ENCODE results near the gene GRHPR. TPM values are rescaled to one million over a fixed set of nuclear protein-coding genes. Genes with fewer than 3 reads are reported as not detected.
A peak's percentile ranks its signal among the peaks of the same experiment; 100 is the strongest.

Gene GRHPR
- total and polyA plus RNA-seq, 2 of the 4 experiments (the other 2 are of a cell fraction) = 182 to 191 TPM

GRCh38 chr9:37413311-37413710 lies 9.2 kb upstream of the GRHPR start (continued):
- TF ChIP-seq ELK1 (IDR thresholded peaks at IDR 0.05; ENCODE audit: borderline replicate concordance, low read depth, low read length) (no peak), CEBPB (IDR thresholded peaks at IDR 0.05; ENCODE audit: low read depth, low read length) (no peak), RAD21 (IDR thresholded peaks at IDR 0.05; ENCODE audit: low read length) (no peak)

GRCh38 chr9:37414503-37414943 lies 8.0 kb upstream of the GRHPR start:
- Histone ChIP-seq H4K91ac (ENCODE audit: insufficient read depth, low read depth, low read length) (peak overlapping the region; percentile 77), H2AFZ (replicated peaks; ENCODE audit: low read length, poor library complexity) (peak overlapping the region; percentile 95)
- in situ Hi-C loops (cut with MboI; ENCODE audit: low sequenced_read_pairs) = no loop called here

More at GRCh38 chr9:37414503-37414943, 8.0 kb upstream of the GRHPR start:
- peak overlapping the region; percentile 7; the same call in 1 of the 2 replicates for H2BK20ac ChIP-seq (ENCODE audit: low read depth, low read length)
- no peak overlapping the region for H3K14ac ChIP-seq (replicated peaks; ENCODE audit: low read depth, low read length)
- H3K4me3 ChIP-seq (ENCODE audit: insufficient read depth, low read depth, low read length) = no peak overlapping the region
- ChIA-PET POLR2A (ENCODE audit: unreplicated experiment) (no interaction called here), CTCF (interaction anchor here (0.6 to 1.8 kb wide), 2 partner anchors 10 to 73 kb away, joined by 4 to 5 read pairs; no protein-coding TSS in a partner anchor)
- H3K79me1 ChIP-seq (ENCODE audit: low read depth in 1 of 2, low read length in 2 of 2) = no peaks in the 10 kb centered on the region
- H2BK120ac ChIP-seq (ENCODE audit: low read depth, low read length) = peak overlapping the region; percentile 84
- H3K4ac ChIP-seq (ENCODE audit: low read depth, low read length) = peak overlapping the region; percentile 26
- 0 out of 2 replicates have a peak overlapping the region, but pooled peaks have one; percentile 10 for H3K56ac ChIP-seq (ENCODE audit: extremely low read depth, insufficient read depth, low read length)
- no peak for ATAC-seq (ENCODE audit: low read depth)
- peak overlapping the region; percentile 22; the same call in 2 of the 3 replicates for H2BK15ac ChIP-seq (ENCODE audit: low read depth, low read length)
- no peaks in the 10 kb centered on the region for H3K9me3 ChIP-seq (ENCODE audit: control insufficient read depth, insufficient read depth, low read length)
- WGBS, 2 experiments (ENCODE audit: extremely low coverage in 2 of 2, insufficient read length in 1 of 2) = 93% methylated on average over 2 of the region's 10 CpGs; no CpG with 5 or more reads in 1 of the 2 experiments
- peak overlapping the region; percentile 2; the same call in 1 of the 2 replicates for H3K27ac ChIP-seq (ENCODE audit: insufficient read depth, low read length)
- no peaks in the 10 kb centered on the region for H4K20me1 ChIP-seq (ENCODE audit: insufficient read depth, low read length)
- peaks cover 3% of the 10 kb centered on the region; the same call in 1 of the 2 replicates for H3K9me1 ChIP-seq (ENCODE audit: insufficient read depth, low read length)
- no TSS peak for BruUV-seq (replicated peaks)
- no peak for TF ChIP-seq CTCF (conservative IDR thresholded peaks at IDR 0.05; ENCODE audit: low read depth, low read length)
- TF ChIP-seq CEBPB (IDR thresholded peaks at IDR 0.05; ENCODE audit: low read depth, low read length) = no peak
- no peak for TF ChIP-seq USF2 (IDR thresholded peaks at IDR 0.05; ENCODE audit: low read depth, low read length)
- TF ChIP-seq BHLHE40 (IDR thresholded peaks at IDR 0.05; ENCODE audit: low read depth, low read length) = no peak
- no peak for TF ChIP-seq RCOR1 (IDR thresholded peaks at IDR 0.05; ENCODE audit: insufficient replicate concordance, low read length)
- TF ChIP-seq NFE2L2 (IDR thresholded peaks at IDR 0.05; ENCODE audit: low read depth, low read length) = no peak
- TF ChIP-seq MXI1 (IDR thresholded peaks at IDR 0.05; ENCODE audit: borderline replicate concordance, low read depth, low read length) = no peak
- TF ChIP-seq POLR2A (IDR thresholded peaks at IDR 0.05; ENCODE audit: low read depth, low read length) = no peak
- no peak for TF ChIP-seq CHD1 (IDR thresholded peaks at IDR 0.05; ENCODE audit: low read depth, low read length)
- no peak for TF ChIP-seq RFX5 (IDR thresholded peaks at IDR 0.05; ENCODE audit: low read depth, low read length)
- H3K36me3 ChIP-seq (ENCODE audit: control insufficient read depth, insufficient read depth, low read length) = no peaks in the 10 kb centered on the region
- H2AK9ac ChIP-seq (replicated peaks; ENCODE audit: low read depth, low read length, poor library complexity) = peak overlapping the region; percentile 29
- DNase-seq = no peak
- peak overlapping the region; percentile 30 to 71; a peak in 3 of 4 replicates for H4K8ac ChIP-seq (ENCODE audit: low read depth in 2 of 2, low read length in 2 of 2)
- no peak overlapping the region for H2BK5ac ChIP-seq (ENCODE audit: low read depth, low read length, poor library complexity, severe bottlenecking)
- no peak overlapping the region for H3K9ac ChIP-seq (ENCODE audit: low read depth, low read length)
- no peak overlapping the region for H3K23ac ChIP-seq (ENCODE audit: low read depth, low read length)
- no peaks in the 10 kb centered on the region for H3K27me3 ChIP-seq (ENCODE audit: control insufficient read depth, insufficient read depth, low read length)
- peaks cover 2% of the 10 kb centered on the region; the same call in 1 of the 2 replicates for H3K4me1 ChIP-seq (ENCODE audit: control insufficient read depth, insufficient read depth, low read length)
- H3K4me2 ChIP-seq (ENCODE audit: low read depth, low read length) = no peak overlapping the region
- intact Hi-C loops (cut with micrococcal nuclease) = loop anchor here (2.0 to 5.0 kb wide), 2 partner anchors 68 to 542 kb away; no protein-coding TSS in a partner anchor
- no peak overlapping the region for H3K18ac ChIP-seq (ENCODE audit: low read depth, low read length)
- H2AK5ac ChIP-seq (ENCODE audit: low read depth, low read length) = peak overlapping the region; percentile 68; the same call in 1 of the 2 replicates
- dilution Hi-C loops (cut with HindIII; ENCODE audit: low sequenced_read_pairs, unreplicated experiment) = no loop called here
- H4K5ac ChIP-seq (ENCODE audit: low read depth, low read length) = no peak overlapping the region; the same call in 1 of the 2 replicates
